HG03175 (cell line): ENCODE measurements around the gene BZW1.
A peak's percentile ranks its signal among the peaks of the same experiment; 100 is the strongest.

Experiments used
- ATAC-seq: cut with Tn5 transposase; IDR thresholded peaks from one replicate; pipeline ENCODE4 v1.9.1; 2021; ENCODE audit warnings: mild to moderate bottlenecking, moderate library complexity; ENCODE audit not compliant: unreplicated experiment

BZW1 gene

DNA sequence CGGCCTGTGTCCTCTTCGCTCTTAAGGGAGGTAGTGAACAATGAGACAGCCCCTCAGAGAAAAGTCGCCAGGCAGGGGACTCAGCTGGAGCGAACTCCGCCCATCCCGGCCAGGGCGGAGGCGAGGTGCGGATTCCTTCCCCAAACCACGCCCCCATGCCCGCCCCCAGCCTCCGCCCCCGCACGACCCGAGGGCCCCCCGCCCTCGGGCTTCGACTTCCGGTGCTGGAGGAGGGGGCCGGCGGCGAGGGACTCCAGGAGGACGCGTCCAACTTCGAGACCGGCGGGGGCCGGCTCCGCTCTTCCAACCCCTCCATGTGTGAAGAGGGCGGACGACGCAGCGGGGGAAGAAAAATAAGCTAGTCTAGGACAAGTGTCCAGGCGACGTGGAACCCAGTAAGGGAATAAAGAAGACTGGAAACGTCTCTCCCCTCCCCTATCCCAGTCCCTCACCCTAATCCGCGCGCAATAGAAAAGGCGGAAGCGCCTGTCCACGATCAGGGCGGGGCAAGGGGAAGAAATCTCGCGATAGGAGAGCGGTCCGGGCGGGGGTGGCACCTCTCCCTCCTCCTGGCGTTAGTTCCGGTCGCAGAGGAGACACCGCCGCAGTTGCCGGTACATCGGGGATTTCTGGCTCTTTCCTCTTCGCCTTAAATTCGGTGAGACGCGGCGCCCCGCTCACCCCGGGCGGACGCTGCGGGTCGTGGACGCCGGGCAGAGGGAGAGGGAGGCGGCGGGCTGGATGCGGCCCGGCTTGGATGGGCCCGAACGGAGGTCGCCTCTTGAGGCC lies at the start of gene BZW1:
Gene BZW1, plus strand, starts transcription at position 578 of the 789 bp plus-strand sequence. CDS start 1,308 bp downstream, outside the sequence.
- peak; percentile 84 for ATAC-seq

DNA sequence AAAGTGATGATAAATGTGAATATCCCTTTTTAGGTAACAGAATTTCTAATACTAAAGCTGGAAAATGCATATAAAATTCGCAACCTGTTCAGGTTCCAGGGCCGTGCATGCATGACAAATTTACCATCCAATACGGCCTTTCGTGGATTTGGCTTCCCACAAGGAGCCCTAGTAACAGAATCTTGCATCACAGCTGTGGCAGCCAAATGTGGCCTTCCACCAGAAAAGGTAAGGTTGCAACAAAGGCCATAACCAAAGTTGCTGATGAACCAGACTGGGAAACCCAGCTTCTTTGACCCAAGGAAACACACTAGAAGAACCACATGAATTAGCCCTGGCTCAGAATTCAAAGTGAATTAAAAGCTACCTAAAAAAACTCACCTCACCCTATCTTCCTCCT lies 49.6 kb upstream of the BZW1 start:
- ATAC-seq: no peak

DNA sequence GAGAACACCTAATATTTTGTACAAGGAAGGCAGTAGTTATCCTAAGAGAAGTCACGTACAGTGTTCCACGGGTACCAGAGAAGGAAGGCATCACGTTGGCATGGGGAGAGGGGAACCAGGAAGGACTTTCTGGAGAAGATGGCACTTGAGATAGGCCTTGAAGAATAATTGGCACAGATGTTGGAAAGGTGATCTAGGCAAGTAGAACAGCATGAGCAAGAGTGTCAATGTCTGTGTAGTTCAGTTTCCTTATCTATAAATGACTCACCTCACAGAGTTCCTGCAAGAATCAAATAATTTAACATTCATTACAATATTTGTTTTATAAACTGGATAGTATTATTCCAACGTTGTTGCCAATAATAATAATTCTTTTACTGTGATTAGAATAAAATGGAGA lies 48.3 kb upstream of the BZW1 start:
- ATAC-seq: no peak

DNA sequence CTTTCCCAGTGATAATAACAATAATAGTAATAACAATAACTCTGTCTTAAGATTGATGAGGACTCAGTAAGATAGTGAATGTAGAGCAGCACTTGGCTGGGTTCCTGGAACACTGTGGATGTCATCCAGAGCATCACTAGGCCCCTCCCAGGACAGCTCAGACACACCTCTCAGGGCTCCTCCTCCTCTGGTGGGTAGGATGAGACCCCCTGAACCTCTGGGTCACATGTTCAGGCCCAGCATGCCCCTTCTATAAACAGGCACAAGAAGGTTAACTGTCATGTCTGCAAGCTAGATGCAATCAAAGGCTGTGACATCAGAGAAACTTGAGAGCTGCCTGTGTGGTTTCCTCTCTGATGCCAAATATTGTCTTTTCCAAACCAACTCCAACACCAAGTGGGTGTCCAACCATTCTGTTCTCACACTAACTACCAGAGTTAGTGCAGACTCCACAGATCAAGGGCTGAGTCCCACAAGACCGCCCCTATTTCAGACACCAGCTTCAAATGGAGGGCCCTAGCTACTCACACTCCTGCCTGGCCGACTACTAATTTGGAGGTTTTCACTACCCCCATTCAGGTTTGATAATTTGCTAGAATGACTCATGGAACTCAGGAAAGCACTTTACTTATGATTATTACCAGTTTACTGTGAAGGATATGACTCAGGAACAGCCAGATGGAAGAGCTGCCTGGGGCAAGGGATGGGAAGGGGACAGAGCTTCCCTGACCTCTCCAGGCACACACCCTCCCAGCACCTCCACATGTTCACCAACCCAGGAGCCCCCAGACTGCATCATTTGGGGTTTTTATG lies 46.4 kb upstream of the BZW1 start:
- ATAC-seq: no peak

DNA sequence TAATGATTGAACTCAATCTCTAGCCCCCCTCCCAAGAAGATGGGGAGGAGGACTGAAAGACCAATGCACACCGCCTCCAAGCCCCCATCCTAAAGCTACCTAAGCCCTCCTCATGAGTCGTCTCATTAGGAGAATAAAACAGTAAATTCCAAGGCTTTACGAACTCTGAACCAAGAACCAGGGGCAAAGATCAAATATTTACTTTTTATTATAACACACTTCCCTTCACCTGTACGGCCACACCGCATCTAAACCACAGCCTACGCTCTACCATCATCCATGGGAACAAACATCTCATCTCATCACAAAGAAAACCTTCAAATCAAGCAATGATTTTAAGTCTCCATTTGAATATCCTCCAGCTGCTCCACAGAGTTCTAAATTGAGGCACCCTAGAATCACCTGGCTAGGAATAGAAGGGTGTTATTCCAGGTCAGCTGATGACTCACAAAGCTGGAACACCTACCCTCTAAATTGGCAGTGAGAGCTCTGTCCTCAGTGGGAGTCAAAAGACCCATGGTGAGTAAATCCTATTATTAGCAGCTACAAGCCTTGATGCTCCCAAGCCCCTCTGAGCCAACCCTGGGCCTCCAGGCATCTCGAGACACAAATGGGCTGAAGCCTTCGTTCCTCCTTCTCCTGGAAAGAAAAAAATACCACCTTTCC lies 45.6 kb upstream of the BZW1 start:
- ATAC-seq: no peak

DNA sequence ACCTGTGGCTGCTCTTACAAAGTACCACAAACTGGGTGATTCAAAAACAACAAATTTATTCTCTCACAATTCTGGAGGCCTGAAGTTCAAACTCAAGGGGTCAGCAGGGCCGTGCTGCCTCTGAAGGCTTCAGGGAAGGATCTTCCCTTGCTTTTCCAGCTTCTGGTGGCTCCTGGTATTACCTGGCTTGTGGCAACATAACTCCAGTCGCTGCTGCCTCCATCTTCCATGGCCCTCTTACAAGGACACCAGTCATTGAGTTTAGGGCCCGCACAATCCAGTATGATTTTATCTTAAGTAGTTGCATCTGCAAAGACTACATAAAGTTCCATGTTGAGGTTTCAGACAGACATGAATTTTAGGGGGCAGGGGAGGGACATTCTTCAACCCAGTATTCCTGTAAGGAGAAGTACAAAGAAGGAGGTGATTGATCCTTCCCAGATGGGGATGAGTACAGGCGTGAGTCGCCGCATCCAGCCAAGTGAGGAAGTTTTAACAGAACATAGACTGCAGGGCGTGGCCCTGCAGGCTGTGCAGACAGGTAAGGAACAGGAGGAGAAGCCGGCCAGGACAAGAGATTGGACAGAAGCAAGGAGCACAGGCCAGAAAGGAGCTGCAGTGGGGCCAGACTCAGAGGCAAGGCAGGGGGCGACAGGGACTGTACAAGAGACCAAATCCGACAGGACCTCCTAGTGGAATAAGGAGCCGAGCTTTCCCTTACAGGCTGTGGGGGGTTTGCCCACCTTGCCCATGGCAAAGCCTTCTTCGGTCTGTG lies 44.4 kb upstream of the BZW1 start:
- no peak for ATAC-seq

DNA sequence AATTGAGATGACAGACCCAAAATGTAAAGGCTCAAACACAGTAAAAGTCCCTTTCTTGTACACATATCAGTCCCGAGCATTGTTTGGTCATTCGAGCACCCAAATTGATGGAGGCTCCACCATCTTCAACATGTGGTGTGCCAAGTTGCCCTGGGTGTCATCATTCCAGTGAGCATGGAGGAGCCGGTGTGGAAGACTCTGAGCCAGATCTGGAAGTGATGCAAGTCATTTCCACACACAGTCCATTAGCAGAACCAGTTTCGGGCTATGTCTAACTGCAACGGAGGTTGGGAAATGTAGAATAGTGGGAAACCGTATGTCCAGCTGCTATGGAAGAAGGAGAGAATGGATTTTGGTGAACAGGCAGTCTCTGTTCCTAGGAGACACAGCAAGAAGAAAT lies 40.9 kb upstream of the BZW1 start:
- ATAC-seq: no peak

DNA sequence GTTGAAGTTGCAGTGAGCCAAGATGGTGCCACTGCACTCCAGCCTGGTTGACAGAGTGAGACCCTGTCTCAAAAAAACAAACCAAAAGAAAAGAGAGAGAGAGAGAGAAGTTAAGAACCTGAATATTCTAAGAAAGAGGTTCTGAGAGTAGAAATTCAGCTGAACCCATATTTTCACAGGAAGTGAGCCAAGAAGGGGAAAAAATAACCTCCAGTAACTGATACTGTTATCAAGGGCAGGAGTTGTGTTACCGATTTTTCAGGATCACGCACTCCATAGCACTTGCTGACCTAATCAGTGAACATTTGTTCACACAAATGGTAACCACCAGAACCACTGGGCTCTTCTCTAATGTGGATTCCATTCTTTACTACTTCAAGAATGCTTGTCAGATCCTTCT lies 39.1 kb upstream of the BZW1 start:
- ATAC-seq: no peak

DNA sequence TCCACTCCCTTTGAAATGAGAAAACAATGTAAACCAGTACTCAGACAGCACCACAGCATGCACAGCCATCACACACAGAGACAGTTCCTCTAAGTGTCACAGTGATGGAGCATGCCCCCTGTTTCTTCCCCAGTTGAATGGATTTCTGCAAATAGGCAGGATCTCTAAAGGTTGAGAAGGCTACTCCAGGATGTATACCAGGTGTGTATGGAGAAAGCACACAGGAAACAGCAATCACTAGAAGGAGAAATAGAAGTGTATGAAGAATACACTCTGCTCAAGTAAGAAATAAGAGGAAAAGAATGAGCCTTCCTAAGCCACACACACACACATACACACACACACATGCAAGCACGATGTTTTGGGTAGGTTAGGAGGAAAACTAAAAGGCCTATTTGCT lies 38.6 kb upstream of the BZW1 start:
- ATAC-seq: no peak

DNA sequence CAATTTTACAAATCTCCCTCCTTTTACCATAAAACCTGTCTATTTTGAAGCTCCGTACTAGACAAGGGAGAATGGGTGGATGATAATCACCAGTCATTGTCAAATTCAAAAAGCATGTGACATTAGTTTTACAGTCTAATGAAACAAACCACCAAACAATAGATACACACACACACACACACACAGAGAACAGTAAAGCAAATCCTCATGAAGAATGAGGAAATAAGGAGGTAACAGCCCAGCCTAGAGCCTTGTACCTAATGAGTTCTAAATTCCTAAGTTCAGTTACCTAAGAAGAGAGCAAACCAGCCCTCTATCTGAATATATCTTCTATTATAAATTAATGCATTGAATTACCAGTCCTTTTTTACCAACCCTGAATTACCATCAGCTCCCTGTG lies 36.8 kb upstream of the BZW1 start:
- no peak for ATAC-seq

DNA sequence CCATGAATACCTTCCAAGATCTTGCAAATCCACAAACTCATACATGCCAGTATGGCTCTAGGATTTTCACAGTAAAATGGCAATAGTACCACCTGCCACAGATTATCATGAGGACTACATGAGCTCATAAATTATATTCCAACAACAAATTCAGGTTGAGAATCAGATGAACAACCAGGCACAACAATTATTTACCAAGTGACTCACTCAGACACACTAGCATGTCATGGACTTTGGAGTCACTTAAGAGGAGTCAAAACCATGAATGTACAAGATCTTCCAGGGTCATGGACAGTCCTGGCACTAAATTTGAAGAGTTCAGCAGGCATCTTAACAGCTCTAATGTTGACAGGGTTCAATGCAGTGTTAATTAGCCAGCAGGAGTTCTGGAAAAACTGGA lies 34.4 kb upstream of the BZW1 start:
- ATAC-seq: no peak

DNA sequence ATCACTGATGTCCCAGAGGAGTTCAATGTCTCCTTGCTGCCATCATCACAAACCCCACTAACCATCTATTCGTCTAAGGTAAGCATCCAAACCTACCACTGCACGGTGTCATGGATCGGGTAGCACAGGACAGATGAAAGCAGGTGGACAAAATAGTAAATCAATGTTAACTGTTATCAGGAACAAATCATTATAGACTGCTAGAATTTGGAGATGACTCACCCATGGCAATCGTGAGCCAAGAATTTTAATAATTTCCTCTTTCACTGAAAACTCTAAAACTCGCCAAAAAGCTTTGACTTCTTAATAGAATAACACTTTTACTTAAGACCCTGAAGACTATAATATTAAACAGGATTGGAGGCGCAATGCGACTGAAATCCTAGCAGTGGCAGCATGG lies 33.7 kb upstream of the BZW1 start:
- ATAC-seq: no peak

DNA sequence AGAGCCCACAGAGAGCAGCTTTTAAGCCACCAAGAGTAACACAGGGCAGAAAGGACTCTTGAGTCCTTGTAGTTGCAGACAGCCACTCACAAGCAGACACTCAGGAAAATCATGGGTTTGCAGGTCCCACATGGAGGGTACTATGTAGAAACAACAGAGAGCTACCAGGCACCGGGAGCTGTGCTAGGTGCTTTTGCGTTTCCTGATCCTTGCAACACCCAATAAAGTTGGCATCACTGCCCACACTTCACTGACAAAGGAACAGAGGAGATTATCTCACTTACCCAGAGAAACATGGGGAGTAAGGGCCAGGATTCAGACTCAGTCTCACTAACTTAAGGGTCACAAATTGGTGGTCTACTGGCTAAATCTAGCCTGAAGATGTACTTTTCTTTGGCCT lies 32.5 kb upstream of the BZW1 start:
- ATAC-seq: no peak

DNA sequence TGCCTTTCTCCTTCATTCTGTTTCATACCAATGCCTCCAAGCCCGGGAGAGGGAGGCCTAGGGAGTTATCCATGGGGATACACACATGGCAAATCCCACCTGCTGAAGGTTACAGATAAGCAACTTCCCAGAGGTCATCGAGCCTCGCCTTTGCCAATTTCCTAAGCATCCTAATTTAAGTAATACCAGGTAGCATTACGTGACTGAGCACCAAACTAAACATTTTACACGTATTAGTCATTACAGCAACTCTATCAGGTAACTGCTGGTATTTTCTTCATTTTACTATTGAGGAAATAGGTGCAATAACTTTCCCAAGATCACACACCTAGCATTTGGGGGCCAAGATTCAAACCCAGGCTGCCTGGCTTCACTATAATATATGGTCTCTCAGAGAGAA lies 30.1 kb upstream of the BZW1 start:
- ATAC-seq: no peak

DNA sequence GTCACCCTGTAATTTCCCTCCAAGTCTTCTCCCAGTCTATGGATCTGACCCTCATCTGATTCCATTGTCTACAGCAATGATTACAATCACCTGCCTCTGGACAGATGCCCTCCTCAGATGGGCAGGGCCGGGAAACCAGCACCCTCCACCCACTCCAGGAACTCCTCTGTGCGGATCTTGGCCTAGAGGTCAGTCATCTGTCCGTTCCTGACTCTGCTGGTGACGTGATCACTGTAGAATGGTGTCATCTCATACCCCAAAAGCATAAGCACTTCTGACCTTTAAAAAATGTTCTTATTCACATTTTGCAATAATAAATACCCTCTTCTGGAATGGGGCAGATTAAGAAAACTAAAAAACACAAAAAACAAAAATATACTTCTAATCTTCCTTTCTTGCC lies 29.5 kb upstream of the BZW1 start:
- ATAC-seq: no peak

DNA sequence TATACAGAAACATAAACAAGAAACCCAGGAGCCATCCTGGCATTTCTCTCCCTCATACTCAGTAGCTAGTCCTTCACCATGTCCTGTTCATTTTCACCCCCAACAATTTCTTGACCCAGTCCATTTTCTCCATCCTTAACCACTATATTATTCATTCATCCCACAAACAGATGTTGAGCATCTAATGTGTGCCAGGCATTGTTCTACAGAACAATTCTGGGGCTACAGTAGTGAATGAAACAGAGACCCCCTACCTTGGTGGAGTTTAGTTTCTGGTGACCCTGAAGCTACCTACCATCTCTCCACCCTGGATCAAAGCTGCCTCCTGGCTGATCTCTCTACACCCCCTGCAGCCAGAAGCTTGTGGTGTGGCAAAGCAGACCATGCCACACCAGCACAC lies 27.5 kb upstream of the BZW1 start:
- no peak for ATAC-seq

DNA sequence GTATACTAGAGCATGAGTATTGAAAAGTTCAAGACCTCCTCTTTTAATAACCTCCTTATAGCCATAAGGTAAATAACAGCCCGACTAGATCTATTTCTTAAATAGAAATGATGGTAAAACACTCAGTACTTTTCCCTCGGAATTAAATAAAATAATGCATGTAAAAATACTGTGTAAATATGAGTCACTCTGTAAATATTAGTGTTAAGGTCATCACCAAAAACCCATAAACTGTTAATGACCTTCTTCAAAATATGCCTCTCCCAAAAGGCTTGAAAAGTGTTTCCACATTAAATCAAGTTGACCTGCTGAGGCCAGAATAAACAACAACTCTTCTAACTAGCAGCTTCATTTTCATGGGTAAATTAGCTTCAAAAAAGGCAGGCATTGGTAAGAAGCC lies 25.3 kb upstream of the BZW1 start:
- no peak for ATAC-seq

DNA sequence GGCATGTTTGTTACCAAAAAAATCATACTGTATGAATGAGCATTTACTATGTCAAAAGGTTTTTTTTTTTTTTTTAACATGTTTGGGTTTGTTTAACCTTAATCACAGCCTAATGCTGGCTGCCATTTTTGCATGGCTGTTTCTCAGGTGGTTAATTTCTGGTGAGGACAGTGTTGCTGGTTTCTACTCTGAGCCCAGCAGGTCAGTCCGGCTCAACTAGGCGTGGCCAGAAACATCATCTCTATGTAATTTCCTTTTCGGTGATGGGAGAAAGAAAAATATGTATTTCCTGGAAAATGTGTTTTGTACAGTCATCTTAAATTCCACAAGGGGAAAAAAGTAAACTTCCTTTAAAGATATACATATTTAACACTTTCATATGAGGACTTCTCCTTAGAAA lies 24.9 kb upstream of the BZW1 start:
- ATAC-seq: no peak

DNA sequence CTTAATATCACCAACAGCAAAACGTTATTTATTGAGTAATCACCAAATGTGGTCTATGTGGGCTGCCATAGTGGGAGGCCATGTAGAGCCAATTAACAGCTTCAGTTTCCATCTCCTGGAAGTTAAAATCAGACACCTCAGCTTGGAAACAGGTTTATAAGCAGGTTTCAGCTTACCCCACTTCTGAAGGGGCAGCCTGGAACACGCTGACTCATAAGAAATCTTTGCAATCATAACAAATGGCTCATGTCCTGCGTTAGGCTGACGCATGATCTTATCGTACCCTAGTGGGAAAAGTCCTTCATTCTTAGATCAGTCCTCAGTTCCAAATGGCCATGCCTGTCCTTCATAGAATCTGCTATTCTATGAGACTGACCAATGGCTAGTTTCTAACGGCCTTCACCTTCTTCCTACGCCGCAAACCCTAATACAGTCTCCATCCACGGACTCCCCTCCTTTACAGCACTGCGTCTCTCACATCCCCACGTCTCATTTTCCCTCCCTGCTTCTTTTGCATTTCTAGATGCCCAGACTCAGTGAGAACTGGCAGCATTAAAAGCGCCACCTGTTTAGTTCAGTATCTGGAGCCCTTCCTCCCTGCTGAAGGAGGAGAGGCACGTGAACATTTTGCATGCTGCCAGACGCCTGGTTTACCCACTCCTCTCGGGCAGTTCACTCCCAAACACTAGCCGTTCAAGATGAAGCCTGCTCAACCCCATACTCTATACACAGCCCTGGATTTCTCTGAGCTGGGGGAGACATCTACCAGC lies 24.2 kb upstream of the BZW1 start:
- ATAC-seq: no peak

DNA sequence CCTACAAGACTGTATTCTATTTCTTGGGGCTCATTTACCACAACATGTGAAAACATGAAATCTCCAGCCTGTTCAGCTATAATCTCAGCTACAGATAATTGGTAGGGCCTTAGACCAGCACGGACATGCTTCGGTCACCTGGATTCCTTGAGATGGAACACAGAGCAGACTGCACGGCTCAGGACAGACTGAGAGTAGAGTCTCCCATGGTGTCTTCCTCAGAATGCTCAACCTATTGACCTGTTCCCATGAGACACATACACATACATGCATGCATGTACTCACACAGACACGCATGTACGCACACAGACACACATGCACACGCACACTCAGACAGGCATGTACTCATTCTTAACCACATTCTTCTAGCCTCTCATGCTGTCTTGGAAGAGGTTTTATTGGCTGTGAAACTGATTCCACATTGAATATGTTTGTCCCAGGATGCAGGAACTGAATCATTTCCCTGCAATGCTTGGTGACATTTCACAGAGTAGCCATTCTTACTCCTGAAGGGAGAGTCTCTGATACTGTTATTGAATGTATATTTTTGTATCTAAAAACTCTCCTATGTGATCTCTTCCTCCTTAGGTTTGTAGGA lies 23.5 kb upstream of the BZW1 start:
- ATAC-seq: no peak
